Mesothelial cell of epicardium (in vitro differentiated cells): Measurements from ENCODE around the gene CSAG3. TPM values are rescaled to one million over a fixed set of nuclear protein-coding genes. Genes with fewer than 3 reads are reported as not detected.

ENCODE experiments used
- DNase-seq, 2 experiments: peaks; one replicate each; pipeline ENCODE4 v3.0.0; 2021; ENCODE audit warnings: low spot score in 2 of 2; ENCODE audit not compliant: unreplicated experiment in 2 of 2
- H3K27ac Mint-ChIP-seq: 2 replicates; pipeline ENCODE4 v1.8.0; 2021; ENCODE audit warnings: mixed read lengths
- H3K27me3 Mint-ChIP-seq: 2 replicates; pipeline ENCODE4 v1.8.0; 2021; ENCODE audit warnings: low read depth, mixed read lengths
- H3K36me3 Mint-ChIP-seq: 2 replicates; pipeline ENCODE4 v1.8.0; 2021; ENCODE audit warnings: mixed read lengths
- H3K4me1 Mint-ChIP-seq: 2 replicates; pipeline ENCODE4 v1.8.0; 2021; ENCODE audit warnings: mixed read lengths
- H3K4me3 Mint-ChIP-seq: 2 replicates; pipeline ENCODE4 v1.8.0; 2021; ENCODE audit warnings: mild to moderate bottlenecking, moderate library complexity, mixed read lengths
- H3K9me3 Mint-ChIP-seq: 2 replicates; pipeline ENCODE4 v1.8.0; 2021; ENCODE audit warnings: mixed read lengths
- CTCF ChIP-seq: fragments of 200-600 bp; sonication (generic); IDR thresholded peaks from one replicate; pipeline ENCODE4 v1.5.0; 2021; ENCODE audit warnings: antibody characterized with exemption; ENCODE audit not compliant: unreplicated experiment
- total RNA-seq: library from RNA; stranded (reverse); gene quantifications from 3 replicates; pipeline ENCODE4 v1.2.1, GENCODE V29; 2021

Gene CSAG3
- total RNA-seq, 1 donor from 2014 or later = not detected

DNA sequence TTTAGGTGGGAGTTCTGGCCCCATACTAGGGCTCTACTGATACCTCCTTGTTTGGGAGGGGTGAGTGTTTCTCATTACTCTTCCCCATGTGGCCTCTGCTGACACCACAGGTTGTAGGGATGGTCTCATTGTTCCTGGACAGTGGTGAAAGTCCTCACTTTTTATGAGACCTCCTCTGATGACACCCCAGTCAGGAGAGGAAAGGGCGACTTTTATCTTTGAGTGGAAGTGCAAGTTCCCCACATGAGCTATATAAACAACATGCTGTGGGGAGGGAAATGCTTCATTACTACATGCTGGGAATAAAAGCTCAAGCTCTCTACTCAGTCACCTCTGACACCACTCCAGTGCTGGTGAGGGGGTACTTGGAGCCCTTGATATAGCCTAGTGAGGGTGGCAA, 39.9 kb downstream of the CSAG3 start:
- no peaks in the 10 kb centered on the region for H3K4me1 Mint-ChIP-seq
- peaks cover 17% of the 10 kb centered on the region for H3K9me3 Mint-ChIP-seq
- H3K36me3 Mint-ChIP-seq = no peaks in the 10 kb centered on the region

DNA sequence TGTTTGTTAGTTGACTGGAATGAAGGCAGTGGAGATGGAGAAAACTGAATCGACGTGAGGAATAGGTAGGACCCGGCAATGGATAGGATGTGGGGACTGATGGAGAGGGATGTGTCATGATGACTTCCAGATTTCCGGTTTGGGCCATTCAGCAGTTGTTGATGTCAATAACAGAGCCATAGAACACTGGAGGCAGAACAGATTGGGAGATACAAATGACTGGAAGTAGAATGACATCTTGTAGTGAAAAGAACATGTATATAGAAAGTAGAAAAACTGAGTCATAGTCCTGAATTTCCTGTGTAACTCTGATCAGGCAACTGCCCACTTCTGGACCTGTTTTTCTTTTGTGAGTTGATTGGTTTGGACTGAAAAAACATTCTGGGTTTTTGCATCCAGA, 47.0 kb downstream of the CSAG3 start:
- H3K9me3 Mint-ChIP-seq = peaks cover 24% of the 10 kb centered on the region
- no peak overlapping the region for H3K27ac Mint-ChIP-seq
- no peak for TF ChIP-seq CTCF

More for the DNA sequence above, 39.9 kb downstream of the CSAG3 start:
- Mint-ChIP-seq H3K4me3 (no peak overlapping the region), H3K27ac (no peak overlapping the region), H3K27me3 (peaks cover 50% of the 10 kb centered on the region)
- no peak for TF ChIP-seq CTCF
- DNase-seq = no peak

More for the DNA sequence above, 47.0 kb downstream of the CSAG3 start:
- Mint-ChIP-seq H3K4me1 (no peaks in the 10 kb centered on the region), H3K36me3 (no peaks in the 10 kb centered on the region), H3K27me3 (peaks cover 46% of the 10 kb centered on the region), H3K4me3 (no peak overlapping the region)
- DNase-seq = no peak

Other genes with a start within 250 kb of the CSAG3 start
- 3.4 to 3.8 TPM (median 3.6 TPM) in 3 replicates for gene GABRQ, start 121.3 kb upstream of the CSAG3 start, total RNA-seq
- not detected in 3 replicates for gene MAGEA3, start 60.4 kb upstream of the CSAG3 start, total RNA-seq
- not detected in 3 replicates for gene CSAG2, start 49.9 kb upstream of the CSAG3 start, total RNA-seq
- gene MAGEA2B, start 44.6 kb upstream of the CSAG3 start, total RNA-seq = not detected in 3 replicates
- gene CSAG1, start 25.5 kb upstream of the CSAG3 start, total RNA-seq = not detected in 3 replicates
- gene MAGEA12, start 25.5 kb upstream of the CSAG3 start, total RNA-seq = not detected in 3 replicates
- gene MAGEA2, start 5.4 kb upstream of the CSAG3 start, total RNA-seq = not detected in 3 replicates
- gene MAGEA6, start 10.5 kb downstream of the CSAG3 start, total RNA-seq = not detected in 3 replicates
- gene CETN2, start 71.5 kb downstream of the CSAG3 start, total RNA-seq = 31.1 to 35.4 TPM (median 34.9 TPM) in 3 replicates
- 21.0 to 21.4 TPM (median 21.1 TPM) in 3 replicates for gene NSDHL, start 71.8 kb downstream of the CSAG3 start, total RNA-seq
- gene ZNF185, start 138.8 kb downstream of the CSAG3 start, total RNA-seq = 31.8 to 35.3 TPM (median 32.8 TPM) in 3 replicates
- not detected in 3 replicates for gene PNMA5, start 234.9 kb downstream of the CSAG3 start, total RNA-seq